Heart right ventricle (tissue), 16 donors: Measurements from ENCODE around the gene CISD2. TPM values are rescaled to one million over a fixed set of nuclear protein-coding genes. Genes with fewer than 3 reads are reported as not detected.
"Not testable (repeated sequence)": the region's sequence is repeated elsewhere in the genome, so short reads cannot be mapped to it uniquely, and the experiment has no call there.

Experiments
- ATAC-seq, 8 donors: fragments of 200-7000 bp; cut with Tn5 transposase; one replicate each; pipeline ENCODE4 v1.9.1; 2020; ENCODE audit warnings: mild to moderate bottlenecking in 8 of 8, moderate library complexity in 8 of 8, moderate number of reproducible peaks in 1 of 8
- DNase-seq, 2 donors: peaks; one replicate each; pipeline ENCODE4 v3.0.0-alpha.2; 2020
- H3K27ac ChIP-seq, 10 donors: fragments of 200-600 bp; sonication (generic) in 2 of 10; one replicate each; pipeline versions ENCODE4 v1.5.0 to v1.8.0; 2020 to 2022; ENCODE audit warnings: mild to moderate bottlenecking in 3 of 10
- H3K27me3 ChIP-seq, 7 donors: fragments of 200-600 bp; one replicate each; pipeline ENCODE4 v1.8.0; 2021 to 2022; ENCODE audit warnings: mild to moderate bottlenecking in 2 of 7
- H3K36me3 ChIP-seq, 9 donors: fragments of 200-600 bp; sonication (generic) in 1 of 9; one replicate each; pipeline versions ENCODE4 v1.5.0 to v1.8.0; 2020 to 2022; ENCODE audit warnings: mild to moderate bottlenecking in 2 of 9
- H3K4me1 ChIP-seq, 9 donors: fragments of 200-600 bp; sonication (generic) in 1 of 9; one replicate each; pipeline versions ENCODE4 v1.5.0 to v1.8.0; 2020 to 2022; ENCODE audit warnings: mild to moderate bottlenecking in 4 of 9
- H3K4me3 ChIP-seq, 10 donors: fragments of 200-600 bp; sonication (generic) in 2 of 10; one replicate each; pipeline versions ENCODE4 v1.5.0 to v1.8.0; 2020 to 2022; ENCODE audit warnings: mild to moderate bottlenecking in 7 of 10, moderate library complexity in 2 of 10
- H3K9me3 ChIP-seq, 11 donors: fragments of 200-600 bp in 10 of 11; sonication (generic) in 2 of 11; one replicate each; pipeline versions ENCODE4 v1.5.0 to v1.8.0; 2013 to 2022; ENCODE audit warnings: mild to moderate bottlenecking in 2 of 11, control low read depth in 1 of 11, moderate library complexity in 1 of 11
- WGBS, 2 donors: extraction: QIAGEN DNeasy Blood & Tissue Kit; methylation state at CpG; one replicate each; pipeline ENCODE4 v1.1.7; 2013; ENCODE audit warnings: inconsistent platforms in 1 of 2; 5-methylcytosine and 5-hydroxymethylcytosine counted together
- intact Hi-C, 10 donors: fragments of 100-400 bp; cut with DNase I; formaldehyde crosslinking; loops; one replicate each; pipeline versions ENCODE4 v1.11.1 to v1.14.2; 2022
- polyA plus RNA-seq, 2 donors: library from polyadenylated mRNA; stranded (reverse); fragments of 200-250 nt; gene quantifications; one replicate each; pipeline ENCODE4 v1.2.3, GENCODE V29; 2013
- total RNA-seq, 10 donors: library from RNA; stranded (reverse); fragmentation: NEBNext Ultra II Directional in 3 of 10; extraction: Animal tissue kit (Norgen Biotek cat#: 25700) in 3 of 10; gene quantifications; one replicate each; pipeline versions ENCODE4 v1.2.1 to v1.2.4, GENCODE V29; 2021 to 2023
- TF ChIP-seq, protein P1 (sequence below), 9 donors: fragments of 200-600 bp; sonication (generic) in 2 of 9; IDR thresholded peaks; one replicate each; pipeline versions ENCODE4 v1.5.0 to v1.8.0; 2021 to 2022; ENCODE audit warnings: antibody characterized with exemption in 9 of 9, mild to moderate bottlenecking in 5 of 9, moderate library complexity in 1 of 9
- donor health status: Arrhythmogenic right ventricular cardiomyopathy.
- donor health status: ischemic (EF 13 %, LVEDD 7.1; RV severe dilation, severe dysfunction).
- donor health status: healthy with polysubstance abuse.
- donor health status: DM: no; HTN: yes; CAD: no.
- donor health status: DM: no; HTN: no; CAD: no.
- donor health status: ischemic (EF 25% LVEDD 6.9; RV normal size, moderate dysfunction).
- donor health status: ischemic (EF 25% LVEDD 5.7; RV mildly dilated, moderate dysfunction).
- donor health status: healthy.
- donor health status: DM: yes; HTN: yes; CAD: no.
- donor health status: Ischemic cardiomyopathy.
- donor health status: ischemic (EF 35%, LVEDD 5.7; RV mildly dilated, moderate dysfunction).
- donor health status: nonischemic (EF 11% LVEDD 7.7; RV severe dilation, severe dysfunction).
- donor health status: DM: yes; HTN: yes; CAD: no.
- donor health status: PGD.
- donor health status: ischemic (EF 29% LVEDD 5.4; RV normal size, mild dysfunction).
- donor health status: nonischemic (EF 23%, LVEDD 6.1; RV moderate dilation, normal function).

Gene CISD2
- total and polyA plus RNA-seq, 12 donors, result 11.0 to 31.0 (median 16.9) TPM

- WGBS, 2 donors, result 72 to 77% methylated on average over 2 of the region's 2 CpGs
- Histone ChIP-seq H3K27me3 (no peaks in the 10 kb centered on the region), H3K27ac (peak overlapping the region in 1 of 10 donors; percentile 97), H3K9me3 (peaks cover 0 to under 1% (median 0%) of the 10 kb centered on the region in 11 donors), H3K4me3 (no peak overlapping the region), H3K4me1 (peaks cover 0 to 43% (median 19%) of the 10 kb centered on the region in 9 donors), H3K36me3 (peaks cover 0 to 23% (median 0%) of the 10 kb centered on the region in 9 donors)
- TF ChIP-seq, protein P1, sequence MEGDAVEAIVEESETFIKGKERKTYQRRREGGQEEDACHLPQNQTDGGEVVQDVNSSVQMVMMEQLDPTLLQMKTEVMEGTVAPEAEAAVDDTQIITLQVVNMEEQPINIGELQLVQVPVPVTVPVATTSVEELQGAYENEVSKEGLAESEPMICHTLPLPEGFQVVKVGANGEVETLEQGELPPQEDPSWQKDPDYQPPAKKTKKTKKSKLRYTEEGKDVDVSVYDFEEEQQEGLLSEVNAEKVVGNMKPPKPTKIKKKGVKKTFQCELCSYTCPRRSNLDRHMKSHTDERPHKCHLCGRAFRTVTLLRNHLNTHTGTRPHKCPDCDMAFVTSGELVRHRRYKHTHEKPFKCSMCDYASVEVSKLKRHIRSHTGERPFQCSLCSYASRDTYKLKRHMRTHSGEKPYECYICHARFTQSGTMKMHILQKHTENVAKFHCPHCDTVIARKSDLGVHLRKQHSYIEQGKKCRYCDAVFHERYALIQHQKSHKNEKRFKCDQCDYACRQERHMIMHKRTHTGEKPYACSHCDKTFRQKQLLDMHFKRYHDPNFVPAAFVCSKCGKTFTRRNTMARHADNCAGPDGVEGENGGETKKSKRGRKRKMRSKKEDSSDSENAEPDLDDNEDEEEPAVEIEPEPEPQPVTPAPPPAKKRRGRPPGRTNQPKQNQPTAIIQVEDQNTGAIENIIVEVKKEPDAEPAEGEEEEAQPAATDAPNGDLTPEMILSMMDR (IDR thresholded peaks at IDR 0.05), result no peak
- ATAC-seq (no peak), DNase-seq (no peak)
- intact Hi-C loops, result loop anchor here in 1 of 10 donors (5.0 kb wide), 1 partner anchor 146 kb away; the partner anchor contains the start of gene SLC9B1
Measured at GRCh38 chr4:102871772-102872171, 3.0 kb downstream of the CISD2 start.

- H3K27me3 ChIP-seq, ATAC-seq, DNase-seq, H3K4me1 ChIP-seq, H3K4me3 ChIP-seq, intact Hi-C loops, H3K9me3 ChIP-seq: not testable (repeated sequence)
- Histone ChIP-seq H3K27ac (peak overlapping the region in 1 of 10 donors; percentile 49), H3K36me3 (peaks cover 0 to 28% (median 0%) of the 10 kb centered on the region in 9 donors)
- WGBS, 2 donors, result 99% methylated on average over 3 of the region's 3 CpGs
Measured at GRCh38 chr4:102877477-102878106, 8.8 kb downstream of the CISD2 start.

- 54 to 58% methylated on average over 4 of the region's 4 CpGs for WGBS, 2 donors
- intact Hi-C loops, H3K27me3 ChIP-seq, H3K9me3 ChIP-seq, H3K4me3 ChIP-seq, H3K4me1 ChIP-seq: not testable (repeated sequence)
- DNase-seq (peak in 1 of 2 donors; percentile 8), ATAC-seq (peak in 2 of 8 donors; percentile 44 to 62)
- Histone ChIP-seq H3K27ac (peak overlapping the region in 1 of 10 donors; percentile 77), H3K36me3 (peaks cover 0 to 30% (median 0%) of the 10 kb centered on the region in 9 donors)
Measured at GRCh38 chr4:102878349-102878748, 9.6 kb downstream of the CISD2 start.

GRCh38 chr4:102878901-102879300 is 10.1 kb downstream of the CISD2 start:
- peak overlapping the region in 1 of 10 donors; percentile 77 for H3K27ac ChIP-seq
- H3K36me3 ChIP-seq, result peaks cover 0 to 30% (median 0%) of the 10 kb centered on the region in 9 donors
- TF ChIP-seq, protein P1 (IDR thresholded peaks at IDR 0.05), result no peak
- 94% methylated on average over 3 of the region's 3 CpGs for WGBS, 2 donors
- intact Hi-C loops, result no loop called here
- peaks cover 0 to 6% (median 0%) of the 10 kb centered on the region in 9 donors for H3K4me1 ChIP-seq
- H3K27me3 ChIP-seq, result no peaks in the 10 kb centered on the region
- no peak overlapping the region for H3K4me3 ChIP-seq
- peaks cover 0 to 7% (median 0%) of the 10 kb centered on the region in 11 donors for H3K9me3 ChIP-seq
- DNase-seq (no peak), ATAC-seq (no peak)

DNA sequence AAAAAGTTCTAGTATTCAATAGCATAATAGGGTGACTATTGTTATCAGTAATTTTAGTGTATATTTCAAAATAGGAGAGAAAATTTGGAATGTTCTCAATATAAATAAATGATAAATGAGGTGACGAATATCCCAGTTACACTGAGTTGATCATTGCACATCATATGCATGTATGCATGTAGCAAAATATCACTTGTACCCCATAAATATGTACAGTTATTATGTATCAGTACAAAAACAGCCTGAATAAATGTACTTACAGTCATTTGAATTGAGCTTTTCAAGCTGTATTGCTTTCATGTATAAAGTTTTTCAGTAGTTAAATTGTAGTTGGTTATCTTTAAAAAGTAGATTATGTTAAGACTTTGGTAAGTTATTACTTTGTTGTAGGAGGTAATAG is 12.6 kb downstream of the CISD2 start:
- intact Hi-C loops, result no loop called here

More for the DNA sequence above, 12.6 kb downstream of the CISD2 start:
- H3K27me3 ChIP-seq, result no peaks in the 10 kb centered on the region
- peaks cover 0 to 6% (median 0%) of the 10 kb centered on the region in 9 donors for H3K4me1 ChIP-seq
- no peak overlapping the region for H3K4me3 ChIP-seq
- TF ChIP-seq, protein P1 (IDR thresholded peaks at IDR 0.05), result no peak
- no peak for ATAC-seq
- peaks cover 0 to 26% (median 0%) of the 10 kb centered on the region in 9 donors for H3K36me3 ChIP-seq
- 93 to 95% methylated on average over 1 of the region's 1 CpG for WGBS, 2 donors
- H3K9me3 ChIP-seq, result peaks cover 0 to 7% (median 0%) of the 10 kb centered on the region in 11 donors
- H3K27ac ChIP-seq, result no peak overlapping the region
- no peak for DNase-seq
